HepG2 (cell line): Measurements from ENCODE around the gene SGCE. TPM values are rescaled to one million over a fixed set of nuclear protein-coding genes. Genes with fewer than 3 reads are reported as not detected.
A peak's percentile ranks its signal among the peaks of the same experiment; 100 is the strongest.

Source experiments
- ARID4A ChIP-seq: sonication (generic); formaldehyde crosslinking; IDR thresholded peaks from 2 replicates; pipeline ENCODE4 v1.5.0; 2020; ENCODE audit warnings: mild to moderate bottlenecking, missing genetic modification reagents, borderline replicate concordance
- ATRX ChIP-seq: sonication (generic); formaldehyde crosslinking; IDR thresholded peaks from 2 replicates; pipeline ENCODE4 v1.4.0; 2020; ENCODE audit warnings: missing genetic modification reagents, borderline replicate concordance
- CBX1 ChIP-seq: IDR thresholded peaks from one replicate; pipeline ENCODE4 v1.6.1; 2016; ENCODE audit warnings: antibody characterized with exemption, low read depth
- CHD2 ChIP-seq: IDR thresholded peaks from 2 replicates; pipeline ENCODE4 v1.6.1; 2011; ENCODE audit warnings: low read depth, low read length, improper control_type of control experiment
- GTF2F1 ChIP-seq: fragments of 150-350 bp; IDR thresholded peaks from 2 replicates; pipeline ENCODE4 v1.6.1; 2014; ENCODE audit warnings: low read length
- KMT2B ChIP-seq: IDR thresholded peaks from 2 replicates; pipeline ENCODE4 v1.6.1; 2016; ENCODE audit warnings: missing genetic modification reagents, missing compliant biosample characterization
- NFATC3 ChIP-seq: sonication (generic); formaldehyde crosslinking; IDR thresholded peaks from 2 replicates; pipeline ENCODE4 v1.5.1; 2020; ENCODE audit warnings: mild to moderate bottlenecking, missing genetic modification reagents
- SALL2 ChIP-seq: sonication (generic); formaldehyde crosslinking; IDR thresholded peaks from 2 replicates; pipeline ENCODE4 v1.8.1; 2023; ENCODE audit warnings: mild to moderate bottlenecking, missing genetic modification reagents, inconsistent platforms
- SIN3A ChIP-seq: IDR thresholded peaks from 2 replicates; pipeline ENCODE4 v1.6.1; 2011; ENCODE audit warnings: low read depth, mild to moderate bottlenecking, control low read depth, low read length, borderline replicate concordance
- TARDBP ChIP-seq: sonication (generic); formaldehyde crosslinking; IDR thresholded peaks from 2 replicates; pipeline ENCODE4 v1.8.0; 2022; ENCODE audit warnings: mild to moderate bottlenecking, missing genetic modification reagents
- TEAD3 ChIP-seq: optimal IDR thresholded peaks from 2 replicates; pipeline ENCODE3; 2016; ENCODE audit warnings: borderline replicate concordance
- YEATS4 ChIP-seq: sonication (generic); formaldehyde crosslinking; IDR thresholded peaks from 2 replicates; pipeline ENCODE4 v1.4.0; 2020; ENCODE audit warnings: missing genetic modification reagents, borderline replicate concordance
- ZBTB7A ChIP-seq: sonication (generic); formaldehyde crosslinking; IDR thresholded peaks from 2 replicates; pipeline ENCODE4 v1.8.0; 2022; ENCODE audit warnings: mild to moderate bottlenecking, missing genetic modification reagents
- ZC3H13 ChIP-seq: sonication (generic); formaldehyde crosslinking; IDR thresholded peaks from 2 replicates; pipeline ENCODE4 v1.8.1; 2023; ENCODE audit warnings: mild to moderate bottlenecking, missing genetic modification reagents, moderate library complexity
- ZFP36L1 ChIP-seq: sonication (generic); formaldehyde crosslinking; IDR thresholded peaks from 2 replicates; pipeline ENCODE4 v1.8.0; 2022; ENCODE audit warnings: mild to moderate bottlenecking, missing genetic modification reagents, moderate library complexity
- ZKSCAN1 ChIP-seq: fragments of 150-350 bp; IDR thresholded peaks from 2 replicates; pipeline ENCODE4 v1.6.1; 2014; ENCODE audit warnings: low read length
- ZMYM3 ChIP-seq: sonication (generic); formaldehyde crosslinking; IDR thresholded peaks from 2 replicates; pipeline ENCODE4 v1.5.1; 2020; ENCODE audit warnings: mild to moderate bottlenecking, missing genetic modification reagents
- ZMYM4 ChIP-seq: sonication (generic); formaldehyde crosslinking; IDR thresholded peaks from 2 replicates; pipeline ENCODE4 v1.8.1; 2023; ENCODE audit warnings: mild to moderate bottlenecking, missing genetic modification reagents
- ZNF292 ChIP-seq: sonication (generic); formaldehyde crosslinking; IDR thresholded peaks from 2 replicates; pipeline ENCODE4 v1.8.1; 2022; ENCODE audit warnings: mild to moderate bottlenecking, low read depth, missing genetic modification reagents, borderline replicate concordance
- ZNF44 ChIP-seq: sonication (generic); formaldehyde crosslinking; IDR thresholded peaks from 2 replicates; pipeline ENCODE4 v1.5.1; 2020; ENCODE audit warnings: mild to moderate bottlenecking, missing genetic modification reagents
- ZNF496 ChIP-seq: sonication (generic); formaldehyde crosslinking; IDR thresholded peaks from 2 replicates; pipeline ENCODE4 v1.8.1; 2023; ENCODE audit warnings: mild to moderate bottlenecking, moderate library complexity, missing genetic modification reagents; ENCODE audit not compliant: insufficient replicate concordance
- ZNF614 ChIP-seq: IDR thresholded peaks from 2 replicates; pipeline ENCODE4 v1.6.1; 2018; ENCODE audit warnings: missing biosample characterization, missing genetic modification reagents, inconsistent platforms, borderline replicate concordance
- ZNF703 ChIP-seq: sonication (generic); formaldehyde crosslinking; IDR thresholded peaks from 2 replicates; pipeline ENCODE4 v1.5.1; 2020; ENCODE audit warnings: missing genetic modification reagents, mild to moderate bottlenecking, moderate library complexity, borderline replicate concordance
- ZNF740 ChIP-seq: sonication (generic); formaldehyde crosslinking; IDR thresholded peaks from 2 replicates; pipeline ENCODE4 v1.4.0; 2020; ENCODE audit warnings: missing genetic modification reagents
- polyA plus RNA-seq, 8 experiments: library from polyadenylated mRNA; depleted of rRNA in 3 of 8; stranded (reverse) in 7 of 8; unstranded in 1 of 8; fragments of >200 nt; fragmentation: Illumina TruSeq in 4 of 8; extraction: Trizol in 4 of 8; gene quantifications; 2 replicates each; pipeline versions ENCODE4 v1.2.1 to v1.2.3, GENCODE V29; 2011 to 2016; ENCODE audit warnings: low read depth in 4 of 8, missing spikeins in 1 of 8, mixed read lengths in 1 of 8; ENCODE audit not compliant: insufficient read depth in 1 of 8
- total RNA-seq, 5 experiments: library from RNA; depleted of rRNA; stranded (reverse); fragments of >200 nt; fragmentation: Illumina TruSeq; extraction: Trizol; gene quantifications; 2 replicates each; pipeline ENCODE4 v1.2.3, GENCODE V29; 2016; ENCODE audit warnings: low read depth in 1 of 5
- TF ChIP-seq, protein P1 (sequence below): IDR thresholded peaks from 2 replicates; pipeline ENCODE4 v1.6.1; 2018; ENCODE audit warnings: missing genetic modification reagents, mild to moderate bottlenecking, missing compliant biosample characterization

Gene SGCE
- total and polyA plus RNA-seq, 2 of the 13 experiments (the other 11 are each of a cell fraction or from before 2014, with no cell fraction given) = 52.3 to 71.1 TPM

- TF ChIP-seq ZNF703 (CRISPR knock-in tag) (0 out of 2 replicates have a peak, but pooled peaks have one; percentile 11), ZMYM4 (peak; percentile 80), CHD2 (no peak), GTF2F1 (0 out of 2 replicates have a peak, but pooled peaks have one; percentile 16), SIN3A (peak; percentile 65; the same call in 1 of the 2 replicates), TARDBP (CRISPR knock-in tag) (peak; percentile 38; the same call in 1 of the 2 replicates), SALL2 (peak; percentile 36; the same call in 1 of the 2 replicates), ATRX (no peak), ZNF496 (no peak), KMT2B (peak; percentile 28; the same call in 1 of the 2 replicates), ZBTB7A (0 out of 2 replicates have a peak, but pooled peaks have one; percentile 12), ZFP36L1 (CRISPR knock-in tag) (no peak), ZMYM3 (CRISPR knock-in tag) (no peak), ZC3H13 (0 out of 2 replicates have a peak, but pooled peaks have one; percentile 4), ZNF614 (CRISPR knock-in tag) (peak; percentile 53; the same call in 1 of the 2 replicates), TEAD3 (CRISPR knock-in tag) (peak; percentile 8), ZNF292 (CRISPR knock-in tag) (no peak), CBX1 (peak; percentile 90), ZNF44 (0 out of 2 replicates have a peak, but pooled peaks have one; percentile 20), ZNF740 (CRISPR knock-in tag) (peak; percentile 82; the same call in 1 of the 2 replicates), ZKSCAN1 (no peak), YEATS4 (CRISPR knock-in tag) (0 out of 2 replicates have a peak, but pooled peaks have one; percentile 17), NFATC3 (CRISPR knock-in tag) (peak; percentile 29; the same call in 1 of the 2 replicates), ARID4A (CRISPR knock-in tag) (peak; percentile 5; the same call in 1 of the 2 replicates)
- TF ChIP-seq, protein P1, sequence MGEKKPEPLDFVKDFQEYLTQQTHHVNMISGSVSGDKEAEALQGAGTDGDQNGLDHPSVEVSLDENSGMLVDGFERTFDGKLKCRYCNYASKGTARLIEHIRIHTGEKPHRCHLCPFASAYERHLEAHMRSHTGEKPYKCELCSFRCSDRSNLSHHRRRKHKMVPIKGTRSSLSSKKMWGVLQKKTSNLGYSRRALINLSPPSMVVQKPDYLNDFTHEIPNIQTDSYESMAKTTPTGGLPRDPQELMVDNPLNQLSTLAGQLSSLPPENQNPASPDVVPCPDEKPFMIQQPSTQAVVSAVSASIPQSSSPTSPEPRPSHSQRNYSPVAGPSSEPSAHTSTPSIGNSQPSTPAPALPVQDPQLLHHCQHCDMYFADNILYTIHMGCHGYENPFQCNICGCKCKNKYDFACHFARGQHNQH = 0 out of 2 replicates have a peak, but pooled peaks have one; percentile 30
These were observed at the start of gene SGCE (continued) for GRCh38 chr7:94655848-94656657.
